Measurements from ENCODE around the gene SLC25A28.
"Not testable (repeated sequence)": the region's sequence is repeated elsewhere in the genome, so short reads cannot be mapped to it uniquely, and the experiment has no call there.

SLC25A28 gene

DNA sequence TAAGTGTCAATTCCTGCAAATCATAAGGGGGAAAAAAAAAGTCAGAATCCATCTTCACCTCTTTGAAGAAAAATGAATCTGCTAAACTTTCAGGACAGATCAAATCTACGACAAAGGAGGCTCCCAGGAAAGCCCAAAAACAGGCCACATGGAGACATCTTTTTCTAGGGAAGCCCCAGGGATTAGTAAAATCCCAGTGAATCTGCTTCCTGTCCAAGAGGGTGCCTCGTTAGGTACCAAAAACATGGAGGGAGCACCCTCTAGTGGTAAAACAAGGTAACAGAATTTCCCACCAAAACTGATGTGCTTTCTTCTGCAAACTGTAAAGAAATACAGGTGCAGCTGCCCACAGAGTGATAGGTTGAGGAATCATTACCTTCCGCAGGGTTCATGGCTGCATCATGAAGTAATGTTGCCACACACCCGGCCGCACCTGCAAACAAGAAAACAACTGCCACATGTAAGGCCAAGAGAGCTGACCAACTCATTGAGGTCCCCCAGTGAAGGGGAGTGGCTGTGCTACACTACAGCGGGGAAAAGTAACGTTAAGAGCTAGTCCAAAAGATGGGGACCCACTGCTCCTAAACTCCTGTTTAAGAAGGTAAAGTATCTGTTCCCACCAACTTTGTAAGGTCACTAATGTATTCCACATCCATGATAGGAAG is 7.9 kb downstream of the SLC25A28 start:
- peaks cover 3% of the 10 kb centered on the region for H3K36me3 ChIP-seq (ENCODE audit: insufficient read depth, low read length)
- H3K9me3 ChIP-seq (ENCODE audit: control insufficient read depth, insufficient read depth, low read length), result no peaks in the 10 kb centered on the region
- no peaks in the 10 kb centered on the region for H3K4me1 ChIP-seq (ENCODE audit: insufficient read depth, low read length)
- no peak overlapping the region for H3K9ac ChIP-seq (ENCODE audit: low read depth, low read length)

DNA sequence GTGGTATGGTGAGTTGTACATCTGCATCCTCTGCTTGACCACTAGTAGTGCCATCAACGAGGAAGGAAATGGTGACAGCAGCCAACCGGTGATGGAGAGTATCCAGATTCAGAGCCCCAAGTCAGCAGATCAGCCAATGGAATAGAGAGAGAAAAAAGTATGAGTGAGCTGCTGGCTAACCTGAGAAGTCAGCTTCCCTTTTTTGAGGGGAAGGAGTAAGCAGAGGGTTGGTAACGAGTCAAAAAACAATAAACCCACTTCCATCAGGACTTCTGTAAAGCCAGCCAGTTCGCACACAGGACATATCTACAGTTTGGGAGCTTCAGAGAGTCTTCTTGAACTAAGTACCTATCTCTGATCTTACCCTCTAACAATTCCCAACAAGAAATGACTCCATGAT is 8.9 kb downstream of the SLC25A28 start:
- Histone ChIP-seq H3K4me1 (ENCODE audit: insufficient read depth, low read length) (no peaks in the 10 kb centered on the region), H3K36me3 (ENCODE audit: insufficient read depth, low read length) (peaks cover 3% of the 10 kb centered on the region), H3K9ac (ENCODE audit: low read depth, low read length) (no peak overlapping the region), H3K9me3 (ENCODE audit: control insufficient read depth, insufficient read depth, low read length) (no peaks in the 10 kb centered on the region)

DNA sequence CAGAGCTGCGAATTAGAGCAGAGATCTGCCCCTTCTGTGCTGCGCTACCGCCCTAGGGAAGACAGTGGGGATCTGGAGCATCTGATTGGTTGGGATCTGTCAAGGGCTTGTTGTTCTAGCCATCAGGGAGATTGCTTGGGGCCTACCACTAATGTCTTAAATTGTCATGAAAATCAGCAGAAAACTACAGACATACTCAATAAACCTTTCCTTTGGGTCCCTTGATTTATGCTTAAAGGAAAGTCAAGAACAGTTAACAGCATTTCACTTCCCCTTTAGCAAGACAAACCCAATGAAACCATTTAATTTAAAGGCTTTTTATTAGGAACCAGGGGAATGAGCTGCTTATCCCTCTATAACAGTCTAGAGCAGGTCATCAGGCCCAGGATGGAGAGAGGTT is 10.0 kb downstream of the SLC25A28 start:
- H3K4me1 ChIP-seq (ENCODE audit: insufficient read depth, low read length), result no peaks in the 10 kb centered on the region
- 0 out of 2 replicates have a peak, but pooled peaks cover 2% of the 10 kb centered on the region for H3K9me3 ChIP-seq (ENCODE audit: control insufficient read depth, insufficient read depth, low read length)
- peaks cover 3% of the 10 kb centered on the region for H3K36me3 ChIP-seq (ENCODE audit: insufficient read depth, low read length)
- H3K9ac ChIP-seq (ENCODE audit: low read depth, low read length), result no peak overlapping the region

- H3K9ac ChIP-seq (ENCODE audit: low read depth, low read length), result no peak overlapping the region
- H3K4me1 ChIP-seq (ENCODE audit: insufficient read depth, low read length), result no peaks in the 10 kb centered on the region
- peaks cover 3% of the 10 kb centered on the region for H3K36me3 ChIP-seq (ENCODE audit: insufficient read depth, low read length)
- H3K9me3 ChIP-seq (ENCODE audit: control insufficient read depth, insufficient read depth, low read length), result 0 out of 2 replicates have a peak, but pooled peaks cover 2% of the 10 kb centered on the region
These were observed 11.1 kb downstream of the SLC25A28 start for GRCh38 chr10:99609186-99609585.

DNA sequence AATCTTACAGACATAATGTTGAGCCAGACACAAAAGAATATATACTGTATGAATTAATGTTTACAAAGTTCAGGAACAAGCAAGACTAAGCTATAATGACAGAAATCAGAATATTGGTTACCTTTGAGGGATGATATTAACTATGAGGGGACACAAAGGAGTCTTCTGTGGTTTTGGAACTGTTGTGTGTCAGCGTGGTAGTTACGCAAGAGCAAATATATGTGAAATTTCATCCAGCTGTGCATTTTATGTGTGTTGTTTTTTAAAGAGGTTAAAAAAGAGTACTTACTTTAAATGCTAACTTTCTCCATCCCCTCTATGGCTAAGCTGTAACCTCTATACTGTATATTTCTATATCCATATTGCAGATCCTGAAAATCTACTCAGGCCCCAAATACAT is 14.9 kb downstream of the SLC25A28 start:
- H3K9me3 ChIP-seq (ENCODE audit: control insufficient read depth, insufficient read depth, low read length), result peaks cover 5% of the 10 kb centered on the region; the same call in 1 of the 2 replicates
- no peak overlapping the region for H3K9ac ChIP-seq (ENCODE audit: low read depth, low read length)
- no peaks in the 10 kb centered on the region for H3K4me1 ChIP-seq (ENCODE audit: insufficient read depth, low read length)
- no peaks in the 10 kb centered on the region for H3K36me3 ChIP-seq (ENCODE audit: insufficient read depth, low read length)

DNA sequence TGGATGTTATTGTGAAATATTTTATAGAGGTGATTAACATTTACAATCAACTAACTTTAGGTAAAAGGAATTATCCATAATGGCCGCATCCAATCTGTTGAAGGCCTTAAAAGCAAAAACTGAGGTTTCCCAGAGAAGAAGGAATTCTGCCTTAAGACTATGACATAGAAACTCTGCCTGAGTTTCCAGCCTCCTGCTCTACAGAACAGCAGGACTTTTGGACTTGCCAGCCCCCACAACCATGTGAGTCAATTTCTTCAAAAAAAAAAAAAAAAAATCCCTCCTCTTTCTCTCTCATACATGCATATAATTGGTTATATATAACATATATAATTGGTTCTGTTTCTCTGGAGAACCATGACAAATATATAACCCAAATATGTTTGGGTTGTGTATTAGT is 15.4 kb downstream of the SLC25A28 start:
- H3K36me3 ChIP-seq (ENCODE audit: insufficient read depth, low read length), result no peaks in the 10 kb centered on the region
- no peaks in the 10 kb centered on the region; the same call in 1 of the 2 replicates for H3K4me1 ChIP-seq (ENCODE audit: insufficient read depth, low read length)
- H3K9ac ChIP-seq (ENCODE audit: low read depth, low read length), result no peak overlapping the region
- peaks cover 5% of the 10 kb centered on the region; the same call in 1 of the 2 replicates for H3K9me3 ChIP-seq (ENCODE audit: control insufficient read depth, insufficient read depth, low read length)

DNA sequence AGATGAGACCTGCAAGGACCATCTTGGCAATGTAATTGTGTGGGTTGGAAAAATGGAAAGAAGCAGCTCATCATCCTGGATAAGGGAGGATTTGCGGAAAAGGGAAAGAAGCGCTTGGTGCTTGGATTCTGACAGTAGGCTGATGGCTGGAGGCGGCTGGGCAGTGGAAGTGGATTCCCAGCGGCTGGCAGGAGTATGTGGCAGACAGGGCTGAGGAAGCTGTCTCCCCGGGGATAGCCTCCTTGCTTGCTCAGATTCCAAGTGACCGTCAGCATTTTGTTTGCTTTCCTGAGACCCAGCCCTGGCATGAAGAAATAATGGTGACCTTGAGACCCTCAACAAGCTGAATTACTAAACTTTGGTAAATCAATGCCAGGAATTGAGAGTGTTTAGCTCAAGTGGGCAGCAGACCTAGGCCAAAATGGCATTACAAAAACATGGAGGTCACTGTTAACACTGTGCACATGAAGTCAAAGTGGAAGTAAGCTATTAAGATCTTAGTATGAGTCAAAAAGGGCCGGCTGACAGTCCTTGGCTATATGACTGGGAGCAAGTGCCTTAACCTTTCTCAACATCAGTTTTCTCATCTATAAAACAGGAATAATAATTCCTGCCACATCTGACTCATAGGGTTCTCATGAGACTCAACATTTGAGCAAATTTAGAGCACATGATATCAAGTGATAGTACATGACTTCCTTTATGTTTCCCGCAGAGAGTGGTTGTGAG is 21.3 kb downstream of the SLC25A28 start:
- Histone ChIP-seq H3K36me3 (ENCODE audit: insufficient read depth, low read length) (no peaks in the 10 kb centered on the region), H3K9me3 (ENCODE audit: control insufficient read depth, insufficient read depth, low read length) (peaks cover 3% of the 10 kb centered on the region; the same call in 1 of the 2 replicates), H3K9ac (ENCODE audit: low read depth, low read length) (no peak overlapping the region), H3K4me1 (ENCODE audit: insufficient read depth, low read length) (peaks cover 13% of the 10 kb centered on the region; the same call in 1 of the 2 replicates)

GRCh38 chr10:99598011-99598410 is 22.2 kb downstream of the SLC25A28 start:
- Histone ChIP-seq H3K9ac (ENCODE audit: low read depth, low read length) (no peak overlapping the region), H3K9me3 (ENCODE audit: control insufficient read depth, insufficient read depth, low read length) (peaks cover 3% of the 10 kb centered on the region; the same call in 1 of the 2 replicates), H3K36me3 (ENCODE audit: insufficient read depth, low read length) (no peaks in the 10 kb centered on the region), H3K4me1 (ENCODE audit: insufficient read depth, low read length) (peaks cover 13% of the 10 kb centered on the region; the same call in 1 of the 2 replicates)

DNA sequence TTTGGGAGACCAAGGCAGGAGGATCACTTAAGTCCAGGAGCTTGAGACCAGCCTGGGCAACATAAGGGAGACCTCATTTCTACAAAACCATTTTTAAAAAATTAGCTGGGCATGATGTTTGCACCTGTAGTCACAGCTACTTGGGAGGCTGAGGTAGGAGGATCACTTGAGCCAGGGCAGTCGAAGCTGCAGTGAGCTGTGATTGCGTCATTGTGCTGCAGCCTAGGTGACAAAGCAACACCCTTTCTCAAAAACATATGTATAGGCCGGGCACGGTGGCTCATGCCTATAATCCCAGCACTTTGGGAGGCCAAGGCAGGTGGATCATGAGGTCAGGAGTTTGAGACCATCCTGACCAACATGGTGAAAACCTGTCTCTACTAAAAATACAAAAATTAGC is 23.5 kb downstream of the SLC25A28 start:
- not testable (repeated sequence) for H3K36me3 ChIP-seq (ENCODE audit: insufficient read depth, low read length); H3K9me3 ChIP-seq (ENCODE audit: control insufficient read depth, insufficient read depth, low read length); H3K9ac ChIP-seq (ENCODE audit: low read depth, low read length)
- peaks cover 13% of the 10 kb centered on the region; the same call in 1 of the 2 replicates for H3K4me1 ChIP-seq (ENCODE audit: insufficient read depth, low read length)

DNA sequence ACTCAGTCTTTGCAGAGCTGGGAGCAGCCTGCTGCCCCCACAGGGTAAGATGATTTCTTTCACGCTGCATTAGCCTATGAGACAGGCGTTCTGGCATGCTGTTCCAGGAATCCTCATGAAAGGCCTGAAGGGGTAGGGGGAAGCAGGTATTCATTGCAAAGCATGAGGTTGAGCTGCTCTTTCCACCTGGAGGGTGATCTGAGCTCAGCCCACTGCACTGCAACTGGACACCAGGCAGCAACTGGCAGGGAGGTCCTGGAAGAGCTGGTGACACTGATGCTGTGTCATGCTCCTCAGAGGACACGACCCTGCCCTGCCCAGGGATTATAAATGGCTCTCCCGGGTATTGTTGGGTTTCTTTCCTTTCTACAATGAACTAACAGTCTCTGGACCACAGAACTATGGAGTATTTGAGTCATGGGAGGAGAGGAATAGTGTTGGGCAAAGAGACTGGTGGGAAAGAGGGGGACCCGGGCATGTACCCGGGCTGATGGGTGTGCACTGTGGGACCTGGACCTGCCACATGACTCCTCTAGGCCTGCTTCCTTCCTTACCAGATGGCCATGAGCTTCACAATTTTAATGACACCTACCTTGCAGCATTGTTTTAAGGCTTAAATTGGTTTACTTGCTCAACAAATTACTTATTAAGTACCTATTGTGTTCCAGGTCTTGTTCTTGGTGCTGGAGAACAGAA is 24.3 kb downstream of the SLC25A28 start:
- no peaks in the 10 kb centered on the region for H3K9me3 ChIP-seq (ENCODE audit: control insufficient read depth, insufficient read depth, low read length)
- H3K9ac ChIP-seq (ENCODE audit: low read depth, low read length), result no peak overlapping the region
- no peaks in the 10 kb centered on the region for H3K36me3 ChIP-seq (ENCODE audit: insufficient read depth, low read length)
- H3K4me1 ChIP-seq (ENCODE audit: insufficient read depth, low read length), result peaks cover 13% of the 10 kb centered on the region; the same call in 1 of the 2 replicates

DNA sequence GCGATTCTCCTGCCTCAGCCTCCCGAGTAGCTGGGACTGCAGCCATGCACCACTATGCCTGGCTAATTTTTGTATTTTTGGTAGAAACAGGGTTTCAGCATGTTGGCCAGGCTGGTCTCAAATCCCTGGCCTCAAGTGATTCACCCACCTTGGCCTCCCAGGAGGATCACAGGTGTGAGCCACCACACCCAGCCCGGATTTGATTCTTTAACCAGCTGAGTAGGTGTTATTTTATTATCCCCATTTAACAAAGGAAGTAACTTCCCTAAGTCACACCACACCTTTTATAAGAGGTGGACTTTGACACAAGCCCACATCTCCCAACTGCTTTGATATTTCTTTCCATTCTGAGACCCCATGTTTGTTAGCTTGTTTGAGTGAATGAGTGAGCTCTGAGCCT is 25.0 kb downstream of the SLC25A28 start:
- no peak overlapping the region for H3K9ac ChIP-seq (ENCODE audit: low read depth, low read length)
- no peaks in the 10 kb centered on the region for H3K36me3 ChIP-seq (ENCODE audit: insufficient read depth, low read length)
- H3K4me1 ChIP-seq (ENCODE audit: insufficient read depth, low read length), result peaks cover 13% of the 10 kb centered on the region; the same call in 1 of the 2 replicates
- H3K9me3 ChIP-seq (ENCODE audit: control insufficient read depth, insufficient read depth, low read length), result no peaks in the 10 kb centered on the region

GRCh38 chr10:99593312-99593711 is 26.9 kb downstream of the SLC25A28 start:
- Histone ChIP-seq H3K4me1 (ENCODE audit: insufficient read depth, low read length) (peaks cover 13% of the 10 kb centered on the region; the same call in 1 of the 2 replicates), H3K36me3 (ENCODE audit: insufficient read depth, low read length) (no peaks in the 10 kb centered on the region), H3K9me3 (ENCODE audit: control insufficient read depth, insufficient read depth, low read length) (no peaks in the 10 kb centered on the region), H3K9ac (ENCODE audit: low read depth, low read length) (no peak overlapping the region)

GRCh38 chr10:99590799-99591198 is 29.4 kb downstream of the SLC25A28 start:
- Histone ChIP-seq H3K9me3 (ENCODE audit: control insufficient read depth, insufficient read depth, low read length) (no peaks in the 10 kb centered on the region), H3K36me3 (ENCODE audit: insufficient read depth, low read length) (no peaks in the 10 kb centered on the region), H3K9ac (ENCODE audit: low read depth, low read length) (no peak overlapping the region), H3K4me1 (ENCODE audit: insufficient read depth, low read length) (peaks cover 7% of the 10 kb centered on the region; the same call in 1 of the 2 replicates)

GRCh38 chr10:99583687-99584086 is 36.6 kb downstream of the SLC25A28 start:
- peaks cover 11% of the 10 kb centered on the region; the same call in 1 of the 2 replicates for H3K4me1 ChIP-seq (ENCODE audit: insufficient read depth, low read length)
- no peak overlapping the region for H3K9ac ChIP-seq (ENCODE audit: low read depth, low read length)
- H3K36me3 ChIP-seq (ENCODE audit: insufficient read depth, low read length), result no peaks in the 10 kb centered on the region
- H3K9me3 ChIP-seq (ENCODE audit: control insufficient read depth, insufficient read depth, low read length), result no peaks in the 10 kb centered on the region
